H1 (cell line): ENCODE measurements around the gene FNDC10. TPM values are rescaled to one million over a fixed set of nuclear protein-coding genes. Genes with fewer than 3 reads are reported as not detected.
A peak's percentile ranks its signal among the peaks of the same experiment; 100 is the strongest.

Experiments
- HDAC2 ChIP-seq, 2 experiments: fragments of 300-600 bp in 1 of 2; sonication (generic) in 1 of 2; IDR thresholded peaks; 2 replicates each; pipeline ENCODE4 v1.6.1; 2011 to 2012; ENCODE audit warnings: low read depth in 2 of 2, low read length in 2 of 2, mild to moderate bottlenecking in 2 of 2, moderate library complexity in 2 of 2, borderline replicate concordance in 1 of 2, inconsistent platforms in 1 of 2
- POLR2AphosphoS5 ChIP-seq: IDR thresholded peaks from 2 replicates; pipeline ENCODE4 v1.6.1; 2011; ENCODE audit warnings: low read depth, low read length
- RFX5 ChIP-seq: IDR thresholded peaks from 2 replicates; pipeline ENCODE4 v1.6.1; 2011; ENCODE audit warnings: low read depth, low read length, improper control_type of control experiment, borderline replicate concordance
- TAF1 ChIP-seq: IDR thresholded peaks from 2 replicates; pipeline ENCODE4 v1.6.1; 2011; ENCODE audit warnings: mild to moderate bottlenecking, low read depth, low read length
- polyA plus RNA-seq, 7 experiments: library from polyadenylated mRNA; depleted of rRNA in 3 of 7; stranded (reverse) in 5 of 7; unstranded in 2 of 7; fragments of >200 nt in 5 of 7; fragments of 200-250 nt in 2 of 7; gene quantifications; 1 replicate in 5 of 7; 2 replicates in 1 of 7; 4 replicates in 1 of 7; pipeline versions ENCODE4 v1.2.1 to v1.2.3, GENCODE V29; 2011 to 2013; ENCODE audit warnings: missing spikeins in 2 of 7, mixed read lengths in 2 of 7
- total RNA-seq: library from RNA; stranded (reverse); fragmentation: NEBNext Ultra II Directional; extraction: Animal tissue kit (Norgen Biotek cat#: 25700); gene quantifications from 2 replicates; pipeline ENCODE4 v1.2.1, GENCODE V29; 2021

FNDC10 gene
- total and polyA plus RNA-seq, 2 of the 8 experiments (the other 6 are each of a cell fraction or from before 2014, with no cell fraction given) = 19.0 to 21.8 TPM

DNA sequence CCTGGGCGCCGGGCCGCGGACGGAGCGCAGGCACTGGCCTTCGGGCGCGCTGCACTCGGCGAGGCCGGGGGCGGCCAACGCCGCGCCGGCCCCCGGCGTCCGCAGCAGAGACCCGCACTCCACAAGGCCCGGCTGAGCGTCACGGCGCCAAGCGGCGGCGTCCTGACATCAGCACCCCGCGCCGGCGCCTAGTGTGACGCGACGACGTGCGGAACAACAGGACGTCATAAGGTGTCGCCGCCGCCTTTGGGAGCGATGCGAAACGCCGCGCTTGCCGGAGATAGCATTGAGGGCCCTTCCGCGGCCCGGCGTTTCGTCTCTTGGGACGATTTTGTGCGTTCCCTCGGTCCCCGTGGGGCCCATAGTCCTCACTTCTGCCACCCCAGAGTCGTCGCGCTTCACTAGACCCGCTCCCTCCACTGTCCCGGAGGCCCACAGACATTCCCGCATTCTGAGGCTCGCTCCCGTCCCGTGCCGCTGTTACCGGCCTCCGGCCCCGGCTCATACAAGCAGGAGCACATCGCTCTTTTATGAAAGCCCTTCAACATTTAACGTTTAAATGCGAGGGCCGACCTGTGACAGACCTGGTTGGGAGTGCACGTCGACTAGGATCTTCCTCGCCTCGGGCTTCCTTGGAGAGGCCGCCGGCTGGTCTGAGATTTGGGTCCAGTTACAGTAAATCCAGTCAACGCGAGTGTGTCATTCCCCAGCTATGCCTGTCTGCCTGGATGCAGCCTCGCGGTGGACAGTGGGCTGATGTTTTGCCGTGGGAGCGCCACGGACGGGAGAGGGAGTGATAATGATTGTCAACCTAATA lies 25.0 kb downstream of the FNDC10 start, which contains the start of gene SSU72 (continued):
- TF ChIP-seq TAF1 (peak; percentile 96), RFX5 (no peak), POLR2AphosphoS5 (peak; percentile 90), HDAC2 (IDR thresholded peaks at IDR 0.05; ENCODE audit: borderline replicate concordance in 1 of 2, low read depth in 2 of 2, low read length in 2 of 2) (no peak)
